SK-N-SH treated with all-trans-retinoic acid at 6 μM for 48 hours (cell line): ENCODE results near the gene FCGBP.

Experiments
- OSR1 ChIP-seq: fragments of 250-450 bp; sonication (Bioruptor Pico); IDR thresholded peaks from 2 replicates; pipeline ENCODE4 v1.8.0; 2022; ENCODE audit warnings: moderate library complexity, mild to moderate bottlenecking, inconsistent platforms
- POU6F1 ChIP-seq: fragments of 250-450 bp; sonication (Bioruptor Pico); IDR thresholded peaks from 2 replicates; pipeline ENCODE4 v1.8.0; 2021; ENCODE audit warnings: low read depth, mild to moderate bottlenecking, moderate library complexity, borderline replicate concordance
- PPARA ChIP-seq: fragments of 250-450 bp; sonication (Bioruptor Pico); IDR thresholded peaks from 2 replicates; pipeline ENCODE4 v1.5.0; 2020; ENCODE audit warnings: mild to moderate bottlenecking, borderline replicate concordance
- RARB ChIP-seq: fragments of 250-450 bp; sonication (Bioruptor Pico); IDR thresholded peaks from 2 replicates; pipeline ENCODE4 v1.8.0; 2021; ENCODE audit warnings: mild to moderate bottlenecking, moderate library complexity
- ZNF70 ChIP-seq: fragments of 450-650 bp; formaldehyde crosslinking; IDR thresholded peaks from 2 replicates; pipeline ENCODE4 v1.5.0; 2020; ENCODE audit warnings: mild to moderate bottlenecking, moderate library complexity

GRCh38 chr19:39916851-39917396, 17.5 kb downstream of the FCGBP start:
- TF ChIP-seq RARB (CRISPR knock-in tag): no peak
- no peak for TF ChIP-seq PPARA (CRISPR knock-in tag)
- no peak for TF ChIP-seq OSR1 (CRISPR knock-in tag)
- TF ChIP-seq ZNF70 (CRISPR knock-in tag): no peak
- no peak for TF ChIP-seq POU6F1 (CRISPR knock-in tag)
